Mesodermal cell (in vitro differentiated cells): ENCODE measurements around the gene LSM12.
"Not testable (repeated sequence)": the region's sequence is repeated elsewhere in the genome, so short reads cannot be mapped to it uniquely, and the experiment has no call there.

Experiments used
- H3K27ac ChIP-seq: 2 replicates; pipeline ENCODE4 v1.7.0; 2013; ENCODE audit warnings: mild to moderate bottlenecking, low read depth, low read length, moderate library complexity; ENCODE audit not compliant: severe bottlenecking
- H3K36me3 ChIP-seq: 2 replicates; pipeline ENCODE4 v1.7.1; 2013; ENCODE audit warnings: mild to moderate bottlenecking, low read length, moderate library complexity; ENCODE audit not compliant: control insufficient read depth, insufficient read depth
- H3K4me1 ChIP-seq: one replicate; pipeline ENCODE4 v1.7.1; 2013; ENCODE audit warnings: mild to moderate bottlenecking, low read length; ENCODE audit not compliant: insufficient read depth, control insufficient read depth, poor library complexity, severe bottlenecking
- H3K4me3 ChIP-seq: 2 replicates; pipeline ENCODE4 v1.7.0; 2013; ENCODE audit warnings: low read length, control low read depth, mild to moderate bottlenecking; ENCODE audit not compliant: insufficient read depth, poor library complexity, severe bottlenecking; ENCODE audit errors: extremely low read depth
- H3K9me3 ChIP-seq: 2 replicates; pipeline ENCODE4 v1.7.1; 2013; ENCODE audit warnings: mild to moderate bottlenecking, low read length, moderate library complexity; ENCODE audit not compliant: control insufficient read depth
- WGBS, 2 experiments: methylation state at CpG; one replicate each; pipeline ENCODE4 v1.1.5; 2013; ENCODE audit warnings: missing lambda C conversion rate in 2 of 2; ENCODE audit not compliant: insufficient coverage in 2 of 2; 5-methylcytosine and 5-hydroxymethylcytosine counted together

LSM12 gene

GRCh38 chr17:44034688-44035087 lies 31.8 kb downstream of the LSM12 start:
- H3K4me3 ChIP-seq, H3K4me1 ChIP-seq, H3K9me3 ChIP-seq, H3K27ac ChIP-seq: not testable (repeated sequence)
- H3K36me3 ChIP-seq = peaks cover 77% of the 10 kb centered on the region
- no CpG with 5 or more reads among the region's 3 CpGs for WGBS, 2 experiments

GRCh38 chr17:44033861-44034408 lies 32.5 kb downstream of the LSM12 start:
- Histone ChIP-seq H3K9me3 (no peaks in the 10 kb centered on the region), H3K4me1 (no peaks in the 10 kb centered on the region), H3K36me3 (peaks cover 77% of the 10 kb centered on the region), H3K27ac (no peak overlapping the region), H3K4me3 (no peak overlapping the region)
- WGBS, 2 experiments = 80 to 94% methylated on average over 1 of the region's 3 CpGs

GRCh38 chr17:44030482-44030881 lies 36.0 kb downstream of the LSM12 start:
- Histone ChIP-seq H3K36me3 (peaks cover 71% of the 10 kb centered on the region), H3K9me3 (no peaks in the 10 kb centered on the region), H3K4me3 (no peak overlapping the region), H3K4me1 (no peaks in the 10 kb centered on the region), H3K27ac (no peak overlapping the region)
- WGBS, 2 experiments = 100% methylated on average over 1 of the region's 3 CpGs

- peaks cover 72% of the 10 kb centered on the region for H3K36me3 ChIP-seq
- H3K9me3 ChIP-seq = no peaks in the 10 kb centered on the region
- no peaks in the 10 kb centered on the region for H3K4me1 ChIP-seq
- no peak overlapping the region for H3K4me3 ChIP-seq
- 94 to 95% methylated on average over 5 of the region's 5 CpGs for WGBS, 2 experiments
- H3K27ac ChIP-seq = no peak overlapping the region
These were observed 36.7 kb downstream of the LSM12 start for GRCh38 chr17:44029736-44030135.

- Histone ChIP-seq H3K9me3 (no peaks in the 10 kb centered on the region), H3K4me3 (no peak overlapping the region), H3K36me3 (peaks cover 48% of the 10 kb centered on the region), H3K4me1 (no peaks in the 10 kb centered on the region), H3K27ac (no peak overlapping the region)
- 90 to 100% methylated on average over 3 to 4 of the region's 4 CpGs for WGBS, 2 experiments
These were observed 41.6 kb downstream of the LSM12 start for GRCh38 chr17:44024853-44025252.

GRCh38 chr17:44024271-44024663 lies 42.2 kb downstream of the LSM12 start:
- H3K4me1 ChIP-seq = no peaks in the 10 kb centered on the region
- 93 to 97% methylated on average over 5 to 6 of the region's 6 CpGs for WGBS, 2 experiments

GRCh38 chr17:44023545-44024270 lies 42.8 kb downstream of the LSM12 start:
- 93 to 95% methylated on average over 19 to 22 of the region's 22 CpGs for WGBS, 2 experiments
- Histone ChIP-seq H3K4me3 (no peak overlapping the region), H3K9me3 (no peaks in the 10 kb centered on the region), H3K4me1 (no peaks in the 10 kb centered on the region), H3K27ac (no peak overlapping the region), H3K36me3 (peaks cover 41% of the 10 kb centered on the region)

More at GRCh38 chr17:44024271-44024663, 42.2 kb downstream of the LSM12 start:
- no peaks in the 10 kb centered on the region for H3K9me3 ChIP-seq
- no peak overlapping the region for H3K4me3 ChIP-seq
- H3K36me3 ChIP-seq = peaks cover 42% of the 10 kb centered on the region
- H3K27ac ChIP-seq = no peak overlapping the region

GRCh38 chr17:44022246-44022645 lies 44.2 kb downstream of the LSM12 start:
- Histone ChIP-seq H3K4me3 (no peak overlapping the region), H3K4me1 (no peaks in the 10 kb centered on the region), H3K27ac (no peak overlapping the region), H3K36me3 (peaks cover 28% of the 10 kb centered on the region), H3K9me3 (no peaks in the 10 kb centered on the region)
- 92 to 100% methylated on average over 2 of the region's 2 CpGs for WGBS, 2 experiments

GRCh38 chr17:44021227-44021626 lies 45.2 kb downstream of the LSM12 start:
- not testable (repeated sequence) for H3K9me3 ChIP-seq, H3K4me3 ChIP-seq, H3K27ac ChIP-seq, H3K4me1 ChIP-seq
- 95 to 100% methylated on average over 3 to 4 of the region's 7 CpGs for WGBS, 2 experiments
- peaks cover 22% of the 10 kb centered on the region for H3K36me3 ChIP-seq

- 1% methylated on average over 41 to 43 of the region's 43 CpGs for WGBS, 2 experiments
- peak within 1 kb of the TSS; percentile 82 for H3K27ac ChIP-seq
- peaks cover under 1% of the 10 kb centered on the region for H3K4me1 ChIP-seq
- peaks cover 13% of the 10 kb centered on the region for H3K36me3 ChIP-seq
- H3K4me3 ChIP-seq = peak within 1 kb of the TSS; percentile 96
- no peaks in the 10 kb centered on the region for H3K9me3 ChIP-seq
These were observed 51.9 kb downstream of the LSM12 start, which contains the start of gene TMEM101 for GRCh38 chr17:44014437-44015172. Gene TMEM101 (minus strand): TSS chr17:44014963. CDS start chr17:44014952, 11 bp downstream.

GRCh38 chr17:44014133-44014436 lies 52.4 kb downstream of the LSM12 start:
- peaks cover 5% of the 10 kb centered on the region for H3K4me1 ChIP-seq
- H3K4me3 ChIP-seq = peak overlapping the region; percentile 96
- H3K9me3 ChIP-seq = no peaks in the 10 kb centered on the region
- 11 to 14% methylated on average over 10 to 12 of the region's 12 CpGs for WGBS, 2 experiments
- H3K27ac ChIP-seq = peak overlapping the region; percentile 82
- H3K36me3 ChIP-seq = peaks cover 13% of the 10 kb centered on the region
